ENCODE results near the gene NRXN3.

DNA sequence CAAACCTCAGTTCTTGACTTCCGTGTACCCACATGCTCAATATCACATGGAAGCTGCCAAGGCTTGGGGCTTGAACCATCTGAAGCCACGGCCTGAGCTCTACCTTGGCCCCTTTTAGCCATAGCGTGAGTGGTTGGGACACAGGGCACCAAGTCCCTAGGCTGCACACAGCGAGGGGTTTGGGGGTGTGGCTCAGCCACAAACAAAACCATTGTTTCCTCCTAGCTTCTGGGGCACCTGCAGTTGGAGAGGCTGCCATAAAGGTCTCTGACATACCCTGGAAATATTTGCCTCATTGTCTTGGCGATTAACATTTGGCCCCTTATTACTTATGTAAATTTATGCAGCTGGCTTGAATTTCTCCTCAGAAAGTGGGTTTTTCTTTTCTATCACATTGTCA, 628.6 kb downstream of the NRXN3 start:
- TF ChIP-seq, protein P1, sequence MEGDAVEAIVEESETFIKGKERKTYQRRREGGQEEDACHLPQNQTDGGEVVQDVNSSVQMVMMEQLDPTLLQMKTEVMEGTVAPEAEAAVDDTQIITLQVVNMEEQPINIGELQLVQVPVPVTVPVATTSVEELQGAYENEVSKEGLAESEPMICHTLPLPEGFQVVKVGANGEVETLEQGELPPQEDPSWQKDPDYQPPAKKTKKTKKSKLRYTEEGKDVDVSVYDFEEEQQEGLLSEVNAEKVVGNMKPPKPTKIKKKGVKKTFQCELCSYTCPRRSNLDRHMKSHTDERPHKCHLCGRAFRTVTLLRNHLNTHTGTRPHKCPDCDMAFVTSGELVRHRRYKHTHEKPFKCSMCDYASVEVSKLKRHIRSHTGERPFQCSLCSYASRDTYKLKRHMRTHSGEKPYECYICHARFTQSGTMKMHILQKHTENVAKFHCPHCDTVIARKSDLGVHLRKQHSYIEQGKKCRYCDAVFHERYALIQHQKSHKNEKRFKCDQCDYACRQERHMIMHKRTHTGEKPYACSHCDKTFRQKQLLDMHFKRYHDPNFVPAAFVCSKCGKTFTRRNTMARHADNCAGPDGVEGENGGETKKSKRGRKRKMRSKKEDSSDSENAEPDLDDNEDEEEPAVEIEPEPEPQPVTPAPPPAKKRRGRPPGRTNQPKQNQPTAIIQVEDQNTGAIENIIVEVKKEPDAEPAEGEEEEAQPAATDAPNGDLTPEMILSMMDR (conservative IDR thresholded peaks at IDR 0.05; ENCODE audit: low read depth, low read length), result no peak
- TF ChIP-seq EZH2 (IDR thresholded peaks at IDR 0.05; ENCODE audit: low read length, unreplicated experiment) (no peak), EZH2phosphoT487 (IDR thresholded peaks at IDR 0.05; ENCODE audit: borderline replicate concordance, low read length) (no peak)
